ENCODE data around the gene MNT.

The MNT gene

DNA sequence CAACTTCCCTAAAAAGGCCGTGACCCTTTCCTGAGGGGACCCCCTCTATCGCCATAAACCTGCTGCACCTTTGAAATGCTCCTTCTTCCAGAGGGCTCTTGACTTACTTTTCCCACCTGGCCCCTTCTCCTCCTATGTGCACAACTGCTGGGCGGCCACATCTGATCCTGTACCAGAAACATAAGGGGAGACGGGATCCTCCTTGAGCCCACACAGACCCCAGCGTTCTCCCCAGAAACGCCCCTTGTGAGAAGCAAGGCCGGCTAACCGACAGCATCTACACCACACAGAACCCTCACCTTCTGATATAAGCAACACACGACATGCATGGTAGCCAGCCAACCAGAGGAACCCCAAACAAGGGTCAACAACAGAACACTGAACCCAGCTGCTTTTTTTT, 14.2 kb upstream of the MNT start:
- DNase-seq: no peak

GRCh38 chr17:2414446-2415064, 13.7 kb upstream of the MNT start:
- DNase-seq: no peak

DNA sequence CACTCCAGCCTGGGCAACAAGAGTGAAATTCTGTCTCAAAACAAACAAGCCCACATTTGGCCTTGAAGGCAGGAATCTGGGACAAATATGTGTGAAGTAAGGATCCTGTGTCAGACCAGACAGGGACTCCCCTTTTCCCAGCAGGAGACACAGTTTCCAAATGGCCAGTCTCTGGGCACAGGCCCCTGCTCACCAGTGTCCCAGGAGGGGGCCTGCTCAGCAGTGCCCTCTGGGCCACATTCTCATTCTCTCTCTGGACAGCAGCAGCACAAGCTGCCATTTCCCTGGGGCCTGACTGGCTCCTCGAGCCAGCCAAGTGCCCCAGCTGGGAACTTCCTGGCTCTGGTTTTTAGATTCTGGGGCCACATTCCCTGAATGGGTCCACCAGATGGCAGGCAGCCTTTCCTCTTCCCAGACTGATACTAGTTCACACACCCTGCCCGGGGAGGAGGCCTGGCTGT, 11.7 kb upstream of the MNT start:
- peak in 1 of 2 experiments; percentile 46 for DNase-seq

- no peak for DNase-seq
Measured at GRCh38 chr17:2410951-2411350, 10.1 kb upstream of the MNT start.

GRCh38 chr17:2406903-2407790, 6.3 kb upstream of the MNT start:
- no peak for DNase-seq

DNA sequence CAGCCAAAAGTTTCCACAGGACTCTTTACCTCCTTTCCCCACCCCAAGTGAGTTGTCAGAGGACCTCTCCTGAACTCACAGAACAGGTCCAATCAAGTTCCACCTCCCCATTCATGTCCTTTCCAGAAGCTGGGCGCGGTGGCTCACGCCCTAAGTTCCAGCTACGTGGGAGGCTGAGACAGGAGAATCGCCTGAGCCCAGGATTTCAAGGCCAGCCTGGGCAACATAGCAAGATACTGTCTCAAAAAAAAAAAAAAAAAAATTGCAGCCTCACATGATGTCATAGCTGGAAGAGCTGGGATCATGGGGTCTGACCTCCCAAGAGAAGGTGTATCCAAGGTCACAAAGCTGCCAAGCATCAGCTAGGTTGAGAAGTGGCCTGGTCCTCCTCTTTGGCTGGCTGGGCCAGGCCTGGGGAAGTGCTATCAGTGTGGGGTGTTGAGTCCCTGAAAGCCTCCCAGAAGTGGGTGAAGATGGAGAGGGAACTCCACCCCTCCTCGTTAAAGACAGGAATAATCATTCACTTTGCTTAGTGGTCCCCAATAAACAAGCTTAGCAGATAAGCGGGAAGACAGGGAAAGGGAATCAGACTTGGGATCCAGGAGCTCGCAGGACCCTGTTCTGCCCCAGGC, 5.5 kb upstream of the MNT start:
- no peak for DNase-seq

DNA sequence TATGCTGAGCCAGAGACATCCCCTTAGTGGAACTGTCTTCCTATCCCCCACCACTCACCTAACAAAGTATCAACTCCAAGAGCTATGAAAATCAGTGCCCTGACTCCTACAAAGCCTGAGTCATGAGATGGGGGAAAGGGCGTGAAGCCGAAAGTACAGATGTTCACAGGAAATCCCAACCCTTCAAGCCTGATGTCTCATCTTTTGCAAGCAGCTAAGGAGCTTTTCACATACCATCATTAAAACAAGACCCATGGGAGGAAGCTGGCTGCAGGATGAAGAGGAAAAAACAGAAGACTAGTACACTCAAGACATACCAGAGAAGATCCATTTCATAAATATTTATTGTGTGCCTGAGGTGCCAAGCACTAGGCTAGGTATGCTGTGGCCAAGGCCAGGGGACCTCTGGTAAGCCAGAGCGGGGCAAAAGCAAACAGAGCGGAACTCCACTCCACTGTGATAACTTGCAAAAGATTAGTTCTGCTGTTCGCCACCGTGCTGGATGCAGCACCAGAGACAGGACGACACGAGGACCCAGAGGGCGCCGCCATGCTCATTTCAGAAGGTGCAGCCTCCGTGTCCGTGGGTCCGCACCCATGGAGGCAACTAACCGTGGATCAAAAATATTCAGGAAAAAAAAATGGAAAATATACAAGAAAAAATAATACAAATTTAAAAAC, 4.5 kb upstream of the MNT start:
- no peak for DNase-seq

GRCh38 chr17:2403044-2403443, 2.2 kb upstream of the MNT start:
- DNase-seq: no peak

- DNase-seq: no peak
Measured at GRCh38 chr17:2402544-2402943, 1.7 kb upstream of the MNT start.

- peak; percentile 96 for DNase-seq
Measured at GRCh38 chr17:2401426-2402221, 764 bp upstream of the MNT start.

GRCh38 chr17:2400474-2400866, 390 bp downstream of the MNT start:
- DNase-seq: peak in 1 of 2 experiments; percentile 36

GRCh38 chr17:2399572-2400473, 1.0 kb downstream of the MNT start:
- peak; percentile 88 to 90 for DNase-seq

DNA sequence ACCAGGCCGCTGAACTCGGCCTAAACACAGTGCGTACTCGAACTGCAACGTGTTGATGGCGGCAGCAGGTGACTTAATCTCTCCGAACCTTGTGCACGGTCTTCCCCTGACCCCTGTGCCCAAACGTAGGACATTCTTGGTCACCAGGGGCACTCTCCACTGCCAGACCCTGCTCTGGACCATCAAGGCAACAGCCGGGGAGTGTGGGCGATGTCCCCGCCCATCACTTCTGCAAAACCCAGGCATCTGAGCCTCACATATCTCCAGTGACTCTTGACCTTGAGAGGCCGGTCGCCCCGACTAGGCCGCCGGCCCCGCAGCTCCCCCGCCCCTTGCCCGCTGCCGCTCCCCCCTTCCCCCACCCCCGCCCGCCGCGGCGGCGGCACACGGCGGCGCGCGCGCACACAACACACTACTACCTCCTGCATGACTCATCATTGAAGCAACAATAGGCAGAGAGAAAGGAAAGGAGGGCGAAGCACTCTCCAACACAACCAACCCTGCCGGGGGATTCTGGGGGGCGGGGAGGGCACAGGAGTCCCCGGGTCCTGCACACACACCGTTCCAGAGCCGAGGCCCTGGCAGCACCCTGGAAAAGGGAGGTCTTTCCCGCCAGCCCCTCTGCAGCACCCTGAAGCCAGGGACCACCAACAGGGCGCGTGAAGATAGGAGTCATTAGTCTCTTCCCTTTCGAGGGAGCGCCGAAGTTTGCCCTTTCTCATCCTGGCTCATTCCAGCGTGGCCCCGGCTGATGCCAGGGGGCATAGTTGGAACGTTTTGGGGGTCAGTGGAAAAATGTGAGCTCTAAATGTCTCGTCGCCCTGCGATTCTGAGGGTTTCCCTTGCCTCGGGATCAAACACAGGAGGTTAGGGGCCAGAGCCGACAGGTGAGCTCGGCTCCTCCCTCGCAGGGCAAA, 1.9 kb downstream of the MNT start:
- peak; percentile 61 to 71 for DNase-seq

DNA sequence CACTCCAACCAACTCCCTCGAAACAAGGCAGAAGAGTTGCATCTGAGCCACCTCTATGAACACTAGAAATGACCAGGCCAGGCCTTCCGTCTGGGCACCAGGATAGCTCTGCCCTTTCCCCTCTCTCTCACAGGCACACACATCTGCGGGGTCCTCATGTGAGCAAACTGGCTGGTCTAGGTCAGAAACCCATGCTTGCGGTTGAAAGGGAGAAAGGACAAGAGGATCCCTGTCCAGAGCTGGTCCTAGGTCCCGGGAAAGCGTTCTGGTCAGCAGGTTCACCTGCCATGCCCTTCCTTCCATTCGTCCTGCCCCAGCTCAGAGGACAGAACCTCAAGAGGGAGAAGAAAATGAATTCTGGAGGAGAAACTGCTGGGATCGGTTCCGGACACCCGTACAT, 2.7 kb downstream of the MNT start:
- no peak for DNase-seq

- no peak for DNase-seq
Measured at GRCh38 chr17:2397247-2398171, 3.4 kb downstream of the MNT start.

- peak in 1 of 2 experiments; percentile 38 for DNase-seq
Measured at GRCh38 chr17:2396568-2397246, 4.2 kb downstream of the MNT start.

DNA sequence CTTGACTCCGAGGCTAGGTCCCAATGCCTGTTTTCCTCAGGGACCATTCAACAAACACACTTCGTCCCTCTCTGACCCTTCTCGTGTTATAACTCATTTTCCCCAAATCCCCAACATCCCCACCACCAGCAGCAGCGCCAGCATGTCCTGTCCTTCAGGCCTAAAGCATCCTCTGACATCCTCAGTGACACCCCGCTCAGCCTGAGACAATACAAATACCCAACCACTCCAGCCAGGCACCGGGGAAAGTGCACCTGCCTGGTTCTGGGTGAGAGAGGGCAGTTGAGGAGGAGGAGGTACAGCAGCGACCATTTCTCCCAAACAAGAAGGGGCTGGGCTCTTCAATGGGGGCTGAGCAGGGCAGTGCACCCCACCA, 4.7 kb downstream of the MNT start:
- peak in 1 of 2 experiments; percentile 7 for DNase-seq
